ENCODE measurements around the gene FCRLB. TPM values are rescaled to one million over a fixed set of nuclear protein-coding genes. Genes with fewer than 3 reads are reported as not detected.

Gene FCRLB
- total and polyA plus RNA-seq, 9 of the 15 experiments (the other 6 are each of a cell fraction or from before 2014, with no cell fraction given), result 0.20 to 4.6 (median 1.3) TPM

DNA sequence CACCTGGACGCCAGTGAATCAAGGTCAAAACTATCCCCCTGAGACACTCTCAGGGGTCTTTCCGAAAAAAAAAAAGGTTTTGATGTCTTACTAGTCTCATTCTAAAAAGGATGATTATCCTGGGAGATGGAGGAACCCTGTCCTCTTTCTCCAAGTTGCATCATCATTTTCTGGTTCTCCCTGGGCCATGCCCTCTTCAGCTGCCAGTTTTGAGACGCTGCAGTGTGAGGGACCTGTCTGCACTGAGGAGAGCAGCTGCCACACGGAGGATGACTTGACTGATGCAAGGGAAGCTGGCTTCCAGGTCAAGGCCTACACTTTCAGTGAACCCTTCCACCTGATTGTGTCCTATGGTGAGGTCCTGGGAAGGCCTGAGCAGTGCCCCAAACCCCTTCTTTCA, 10.8 kb upstream of the FCRLB start (continued):
- TF ChIP-seq RBM17 (IDR thresholded peaks at IDR 0.05; ENCODE audit: borderline replicate concordance, low read depth, low read length), result no peak
- TF ChIP-seq, protein P1, sequence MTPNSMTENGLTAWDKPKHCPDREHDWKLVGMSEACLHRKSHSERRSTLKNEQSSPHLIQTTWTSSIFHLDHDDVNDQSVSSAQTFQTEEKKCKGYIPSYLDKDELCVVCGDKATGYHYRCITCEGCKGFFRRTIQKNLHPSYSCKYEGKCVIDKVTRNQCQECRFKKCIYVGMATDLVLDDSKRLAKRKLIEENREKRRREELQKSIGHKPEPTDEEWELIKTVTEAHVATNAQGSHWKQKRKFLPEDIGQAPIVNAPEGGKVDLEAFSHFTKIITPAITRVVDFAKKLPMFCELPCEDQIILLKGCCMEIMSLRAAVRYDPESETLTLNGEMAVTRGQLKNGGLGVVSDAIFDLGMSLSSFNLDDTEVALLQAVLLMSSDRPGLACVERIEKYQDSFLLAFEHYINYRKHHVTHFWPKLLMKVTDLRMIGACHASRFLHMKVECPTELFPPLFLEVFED (CRISPR knock-in tag; conservative IDR thresholded peaks at IDR 0.05), result no peak
- no peak for TF ChIP-seq ADNP (tag; IDR thresholded peaks at IDR 0.05)
- TF ChIP-seq EHMT2 (IDR thresholded peaks at IDR 0.05), result no peak
- TF ChIP-seq ARID1B (IDR thresholded peaks at IDR 0.05), result no peak
- TF ChIP-seq ZNF282 (CRISPR knock-in tag; IDR thresholded peaks at IDR 0.05), result no peak
- TF ChIP-seq IRF2 (CRISPR knock-in tag; IDR thresholded peaks at IDR 0.05), result no peak
- TF ChIP-seq TRIM24 (IDR thresholded peaks at IDR 0.05), result peak; percentile 63 to 66; a peak in 2 of 4 replicates
- TF ChIP-seq GABPB1 (CRISPR knock-in tag; IDR thresholded peaks at IDR 0.05), result no peak
- TF ChIP-seq CTBP1 (IDR thresholded peaks at IDR 0.05; ENCODE audit: borderline replicate concordance), result peak; percentile 26; the same call in 1 of the 2 replicates
- TF ChIP-seq SIX5 (IDR thresholded peaks at IDR 0.05; ENCODE audit: borderline replicate concordance in 1 of 2, insufficient read depth in 1 of 2, low read depth in 1 of 2, low read length in 2 of 2), result no peak
- TF ChIP-seq ZNF766 (CRISPR knock-in tag; conservative IDR thresholded peaks at IDR 0.05), result no peak
- TF ChIP-seq NCOR1 (IDR thresholded peaks at IDR 0.05), result no peak
- TF ChIP-seq ZKSCAN1 (IDR thresholded peaks at IDR 0.05; ENCODE audit: low read depth, low read length), result no peak
- TF ChIP-seq, protein P2, sequence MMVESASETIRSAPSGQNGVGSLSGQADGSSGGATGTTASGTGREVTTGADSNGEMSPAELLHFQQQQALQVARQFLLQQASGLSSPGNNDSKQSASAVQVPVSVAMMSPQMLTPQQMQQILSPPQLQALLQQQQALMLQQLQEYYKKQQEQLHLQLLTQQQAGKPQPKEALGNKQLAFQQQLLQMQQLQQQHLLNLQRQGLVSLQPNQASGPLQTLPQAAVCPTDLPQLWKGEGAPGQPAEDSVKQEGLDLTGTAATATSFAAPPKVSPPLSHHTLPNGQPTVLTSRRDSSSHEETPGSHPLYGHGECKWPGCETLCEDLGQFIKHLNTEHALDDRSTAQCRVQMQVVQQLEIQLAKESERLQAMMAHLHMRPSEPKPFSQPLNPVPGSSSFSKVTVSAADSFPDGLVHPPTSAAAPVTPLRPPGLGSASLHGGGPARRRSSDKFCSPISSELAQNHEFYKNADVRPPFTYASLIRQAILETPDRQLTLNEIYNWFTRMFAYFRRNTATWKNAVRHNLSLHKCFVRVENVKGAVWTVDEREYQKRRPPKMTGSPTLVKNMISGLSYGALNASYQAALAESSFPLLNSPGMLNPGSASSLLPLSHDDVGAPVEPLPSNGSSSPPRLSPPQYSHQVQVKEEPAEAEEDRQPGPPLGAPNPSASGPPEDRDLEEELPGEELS (CRISPR knock-in tag; IDR thresholded peaks at IDR 0.05; ENCODE audit: borderline replicate concordance), result no peak
- no peak for TF ChIP-seq HMG20A (CRISPR knock-in tag; conservative IDR thresholded peaks at IDR 0.05)
- TF ChIP-seq SAP30 (IDR thresholded peaks at IDR 0.05; ENCODE audit: borderline replicate concordance, insufficient read depth, low read depth, low read length, poor library complexity, severe bottlenecking), result no peak
- TF ChIP-seq HIVEP1 (CRISPR knock-in tag; IDR thresholded peaks at IDR 0.05), result peak; percentile 69; the same call in 1 of the 2 replicates
- TF ChIP-seq ATF7 (IDR thresholded peaks at IDR 0.05), result 0 out of 2 replicates have a peak, but pooled peaks have one; percentile 36
- no peak for TF ChIP-seq ZNF668 (CRISPR knock-in tag; IDR thresholded peaks at IDR 0.05)
- TF ChIP-seq CBX8 (IDR thresholded peaks at IDR 0.05; ENCODE audit: borderline replicate concordance, extremely low read depth, low read depth, low read length, poor library complexity, severe bottlenecking), result no peak
- TF ChIP-seq L3MBTL2 (IDR thresholded peaks at IDR 0.05), result 0 out of 2 replicates have a peak, but pooled peaks have one; percentile 9
- no peak for TF ChIP-seq RUNX1 (IDR thresholded peaks at IDR 0.05; ENCODE audit: low read depth)
- no peak for TF ChIP-seq POLR3G (IDR thresholded peaks at IDR 0.05; ENCODE audit: extremely low read depth, insufficient read length, insufficient replicate concordance)

Data from K562 (cell line).